Upper lobe of left lung (tissue), 4 donors: ENCODE results near the gene AEBP2.

Source experiments
- CTCF ChIP-seq, 6 experiments: fragments of 450-650 bp in 4 of 6; fragments of 200-600 bp in 2 of 6; sonication (generic) in 2 of 6; IDR thresholded peaks; one replicate each; pipeline ENCODE4 v1.5.1; 2016 to 2019; ENCODE audit warnings: antibody characterized with exemption in 6 of 6
- EP300 ChIP-seq, 4 donors: sonication (generic); formaldehyde crosslinking; IDR thresholded peaks; one replicate each; pipeline ENCODE4 v1.5.1; 2017; ENCODE audit warnings: antibody characterized with exemption in 4 of 4, control low read depth in 2 of 4
- POLR2A ChIP-seq, 4 donors: fragments of 450-650 bp; IDR thresholded peaks; one replicate each; pipeline ENCODE4 v1.5.1; 2016 to 2017; ENCODE audit warnings: antibody characterized with exemption in 4 of 4, mild to moderate bottlenecking in 2 of 4
- POLR2AphosphoS5 ChIP-seq, 2 donors: sonication (generic); formaldehyde crosslinking; IDR thresholded peaks; one replicate each; pipeline ENCODE4 v1.5.1; 2017; ENCODE audit warnings: antibody characterized with exemption in 2 of 2

DNA sequence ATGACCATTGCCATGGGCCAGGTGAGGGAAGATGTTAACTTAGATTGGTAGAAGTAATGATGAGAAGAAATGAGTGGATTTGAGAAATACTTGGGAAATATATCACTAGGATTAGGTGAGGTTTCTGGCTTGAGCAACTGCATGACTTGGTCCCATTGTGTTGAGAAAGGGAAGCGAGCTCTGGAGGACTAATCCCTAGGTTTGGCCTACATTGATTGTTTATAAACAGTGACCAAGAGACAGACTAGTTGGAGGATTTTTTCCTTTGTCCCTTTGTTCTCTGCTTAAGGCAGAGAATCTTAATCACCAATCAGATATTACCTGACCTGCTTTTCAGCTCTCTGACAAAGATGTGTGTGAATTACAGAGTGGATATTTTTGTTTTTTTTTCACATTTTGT lies 100.5 kb downstream of the AEBP2 start:
- no peak for TF ChIP-seq CTCF (IDR thresholded peaks at IDR 0.05)
- no peak for TF ChIP-seq EP300 (IDR thresholded peaks at IDR 0.05)
- TF ChIP-seq POLR2AphosphoS5 (IDR thresholded peaks at IDR 0.05) = no peak
- TF ChIP-seq POLR2A (IDR thresholded peaks at IDR 0.05) = no peak
